Stimulated activated CD8-positive, alpha-beta memory T cell treated with anti-CD3 and anti-CD28 coated beads, Interleukin-15, amount 100 ng/mL, for 24 hours (primary cell): ENCODE results near the gene SLC2A1.

Source experiments
- DNase-seq: peaks from one replicate; pipeline ENCODE4 v3.0.0-alpha.2; 2020; ENCODE audit warnings: low read depth

SLC2A1 gene

GRCh38 chr1:42958488-42959319, at the start of gene SLC2A1:
Gene SLC2A1 (minus strand): TSS chr1:42958868. CDS start chr1:42958651, 217 bp downstream.
- peak; percentile 85 for DNase-seq

DNA sequence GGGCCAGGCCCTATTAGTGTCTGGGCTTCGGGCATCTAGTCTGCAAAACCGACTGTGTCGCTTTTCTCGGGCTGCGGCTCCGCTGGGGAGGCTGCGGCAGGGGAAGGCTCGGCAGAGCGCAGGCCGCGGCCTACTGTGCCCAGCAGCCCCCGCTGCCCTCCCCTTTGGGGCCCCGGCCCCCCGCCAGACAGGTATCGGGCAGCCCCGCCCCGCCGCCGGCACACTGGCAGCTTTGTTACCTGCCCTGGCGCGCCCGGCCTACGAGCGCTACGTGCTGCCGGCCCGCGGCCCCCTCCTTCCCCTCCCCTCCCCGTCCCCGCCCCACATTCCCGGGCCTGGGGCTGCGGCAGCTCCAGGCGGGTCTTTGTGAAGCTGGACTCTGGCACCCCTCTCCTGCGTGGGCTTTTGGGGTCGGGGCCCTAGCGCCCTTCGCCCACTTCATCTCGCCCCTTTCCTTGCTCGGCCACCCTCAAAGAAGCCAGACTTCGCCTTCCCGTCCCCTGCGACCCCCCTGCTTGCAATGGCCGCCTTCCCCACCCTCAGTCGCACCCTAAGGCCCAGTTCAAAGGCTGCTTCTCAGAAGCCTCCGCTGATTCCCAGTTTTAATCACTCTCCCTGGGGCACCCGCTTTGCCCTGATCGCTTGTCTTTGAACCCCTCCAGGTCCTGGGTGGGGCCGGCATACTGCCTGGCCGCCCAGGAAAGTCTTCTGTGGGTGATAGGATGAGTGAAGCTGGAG, 48.9 kb upstream of the SLC2A1 start:
- DNase-seq: no peak

- no peak for DNase-seq
Observed at GRCh38 chr1:43005460-43006361, 47.0 kb upstream of the SLC2A1 start.

- DNase-seq: no peak
Observed at GRCh38 chr1:43004587-43005459, 46.2 kb upstream of the SLC2A1 start.

DNA sequence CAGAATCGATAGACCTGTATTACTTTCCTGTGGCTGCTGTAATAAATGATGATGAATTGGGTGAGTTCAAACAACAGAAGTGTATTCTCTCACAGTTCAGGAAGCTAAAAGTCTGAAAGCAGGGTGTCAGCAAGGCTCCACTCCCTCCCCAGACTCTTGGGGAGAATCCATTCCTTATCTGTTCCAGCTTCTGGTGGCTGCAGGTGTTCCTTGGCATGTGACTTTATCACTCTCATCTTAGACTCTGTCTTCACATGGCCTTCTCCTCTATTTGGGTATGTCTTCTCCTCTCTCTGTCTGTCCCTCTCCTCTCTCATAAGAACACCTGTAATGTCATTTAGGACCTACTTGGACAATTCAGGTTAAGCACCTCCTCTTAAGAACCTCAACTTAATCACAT, 44.1 kb upstream of the SLC2A1 start:
- no peak for DNase-seq

DNA sequence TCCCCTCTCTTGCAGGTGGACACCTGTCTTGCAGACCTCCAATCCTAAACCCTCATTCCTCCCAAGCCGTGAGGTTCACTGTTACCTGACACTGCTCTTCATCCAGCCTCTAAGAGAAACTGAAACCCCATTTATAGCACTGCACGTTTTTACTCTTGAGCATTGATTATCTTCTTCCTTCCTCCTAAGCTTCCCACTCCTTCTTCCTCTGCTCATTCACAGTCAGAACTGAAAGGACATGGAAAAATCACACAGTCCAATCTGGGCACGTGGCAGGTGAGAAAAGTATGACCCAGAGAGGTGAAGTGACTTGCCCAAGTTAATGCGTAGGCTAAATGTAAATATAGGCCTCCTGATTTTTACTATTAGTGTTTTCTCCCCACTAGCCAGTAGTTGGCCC, 43.4 kb upstream of the SLC2A1 start:
- DNase-seq: no peak

DNA sequence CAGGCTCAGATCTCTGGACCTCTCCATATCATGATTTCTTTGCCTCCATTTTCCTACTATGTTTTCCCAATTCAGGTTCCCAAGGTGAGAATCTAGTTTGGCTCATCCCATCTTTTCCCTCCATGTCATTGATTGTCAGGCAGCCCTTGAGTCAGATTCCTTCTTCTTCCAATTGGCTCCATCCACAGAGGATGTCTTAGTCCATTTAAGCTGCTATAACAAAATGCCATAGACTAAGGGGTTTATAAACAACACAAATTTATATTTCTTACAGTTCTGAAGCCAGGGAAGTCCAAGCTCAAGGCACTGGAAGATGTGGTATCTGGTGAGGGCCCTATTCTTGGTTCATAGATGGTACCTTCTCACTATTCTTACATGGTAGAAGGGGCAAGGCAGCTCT, 42.8 kb upstream of the SLC2A1 start:
- no peak for DNase-seq

DNA sequence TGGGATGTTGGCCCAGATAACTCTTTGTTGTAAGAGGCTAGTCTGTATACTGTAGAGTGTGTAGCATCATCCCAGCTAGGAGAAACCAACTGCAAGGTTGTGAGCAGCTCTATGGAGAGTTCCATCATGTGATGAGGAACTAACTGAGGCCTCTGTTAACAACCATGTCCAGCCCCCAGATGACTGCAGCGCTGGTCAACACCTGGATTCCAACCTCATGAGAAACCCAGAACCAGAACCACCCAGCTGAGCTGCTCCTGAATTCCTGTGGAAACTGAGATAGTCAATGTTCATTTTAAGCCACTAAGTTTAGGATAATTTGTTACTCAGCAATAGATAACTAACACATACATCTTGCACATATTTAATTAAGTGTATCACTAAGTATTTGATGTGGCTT, 41.6 kb upstream of the SLC2A1 start:
- no peak for DNase-seq

DNA sequence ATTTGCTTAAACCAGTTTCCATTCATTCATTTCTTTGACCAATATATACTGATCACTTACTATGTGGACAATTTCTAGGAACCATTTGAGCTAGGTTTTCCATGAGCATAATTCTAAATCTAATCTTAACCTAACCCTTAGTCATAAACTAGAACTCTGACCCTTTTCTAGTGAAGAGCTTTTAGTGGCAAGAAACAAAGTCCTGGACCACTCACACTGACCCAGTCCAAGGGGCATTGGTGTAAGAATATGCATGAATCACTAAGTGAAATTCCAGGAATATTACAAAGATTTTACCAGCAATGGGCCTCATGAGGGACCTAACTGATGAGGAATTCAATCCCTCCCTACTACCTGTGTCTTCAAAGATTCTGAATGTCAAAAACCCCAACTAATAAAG, 40.6 kb upstream of the SLC2A1 start:
- DNase-seq: no peak

DNA sequence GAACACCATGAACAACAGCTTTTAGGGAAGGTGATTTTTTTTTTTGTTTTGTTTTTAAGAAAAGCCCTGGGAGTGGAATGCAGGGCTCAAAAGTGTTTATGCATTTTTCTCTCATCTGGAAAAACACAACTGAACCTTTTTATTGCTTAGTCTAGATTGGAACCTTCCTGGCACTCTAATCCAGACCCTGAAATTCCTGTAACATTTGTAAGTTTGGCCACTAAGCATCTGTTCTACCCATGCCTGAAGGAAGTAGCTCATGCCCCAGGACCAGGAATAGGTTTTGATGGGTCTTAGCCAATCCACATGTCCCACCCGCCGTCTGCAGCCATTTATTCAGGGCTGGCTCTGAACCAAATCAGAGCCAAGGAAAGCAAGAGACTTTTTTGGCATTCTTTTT, 39.7 kb upstream of the SLC2A1 start:
- no peak for DNase-seq

DNA sequence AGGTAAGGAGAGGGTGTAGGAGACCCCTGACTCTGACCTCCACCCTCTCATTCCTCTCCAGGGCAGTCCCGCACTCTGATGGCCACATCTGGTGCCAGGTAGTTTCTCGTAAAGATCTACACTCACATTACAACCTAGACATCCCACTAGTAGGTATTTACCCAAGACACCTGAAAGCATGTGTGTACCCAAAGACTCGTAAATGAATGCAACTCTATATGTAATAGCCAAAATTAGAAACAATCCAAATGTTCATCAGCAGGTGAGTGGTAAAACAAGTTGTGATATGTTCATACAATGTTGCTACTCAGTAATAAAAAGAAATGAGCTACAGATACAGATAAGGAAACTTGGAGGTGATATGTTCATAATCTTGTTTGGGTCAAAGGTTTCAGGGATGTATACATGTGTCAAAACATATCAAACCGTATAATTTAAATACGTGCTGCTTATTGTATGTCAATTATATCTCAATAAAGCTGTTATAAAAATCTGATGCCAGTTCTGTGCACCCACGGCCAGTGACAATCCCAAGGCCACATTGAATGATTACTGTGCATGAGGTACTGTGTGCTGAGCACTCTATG, 37.8 kb upstream of the SLC2A1 start:
- DNase-seq: no peak

DNA sequence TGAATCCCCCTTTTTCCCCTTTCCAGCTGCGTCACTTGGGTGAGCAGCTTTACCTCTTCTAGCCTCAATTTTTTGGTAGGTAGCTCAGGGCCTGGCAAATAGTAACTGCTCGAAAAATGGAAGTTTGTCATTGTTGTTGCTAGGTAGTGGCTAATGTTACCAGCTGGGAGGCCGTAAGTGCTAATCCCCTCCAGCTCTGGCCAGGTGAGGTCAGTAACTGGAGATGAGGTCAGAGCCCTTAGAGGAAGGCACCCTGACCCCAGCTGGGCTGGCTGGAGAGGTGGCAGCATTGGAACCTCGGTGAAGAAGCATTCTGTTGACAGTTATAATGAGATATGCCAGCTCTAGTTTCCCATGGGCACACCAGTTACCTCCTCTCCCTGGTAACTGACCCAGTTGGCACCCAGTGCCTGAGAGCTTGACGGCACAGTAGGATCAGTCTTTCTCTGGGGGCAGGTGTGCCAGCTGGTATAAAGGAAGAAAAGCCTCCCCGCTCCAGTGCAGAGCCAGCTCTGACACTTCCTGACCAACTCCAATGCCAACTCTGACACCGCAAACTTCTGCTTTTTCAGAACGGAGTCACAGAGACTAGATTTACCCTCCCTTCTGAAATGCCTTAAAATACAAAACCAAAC, 35.0 kb upstream of the SLC2A1 start:
- DNase-seq: no peak

- DNase-seq: no peak
Observed at GRCh38 chr1:42992054-42992571, 33.4 kb upstream of the SLC2A1 start.

- DNase-seq: no peak
Observed at GRCh38 chr1:42990757-42991346, 32.2 kb upstream of the SLC2A1 start.

GRCh38 chr1:42983693-42984092, 25.0 kb upstream of the SLC2A1 start:
- no peak for DNase-seq

GRCh38 chr1:42983253-42983652, 24.6 kb upstream of the SLC2A1 start:
- no peak for DNase-seq

DNA sequence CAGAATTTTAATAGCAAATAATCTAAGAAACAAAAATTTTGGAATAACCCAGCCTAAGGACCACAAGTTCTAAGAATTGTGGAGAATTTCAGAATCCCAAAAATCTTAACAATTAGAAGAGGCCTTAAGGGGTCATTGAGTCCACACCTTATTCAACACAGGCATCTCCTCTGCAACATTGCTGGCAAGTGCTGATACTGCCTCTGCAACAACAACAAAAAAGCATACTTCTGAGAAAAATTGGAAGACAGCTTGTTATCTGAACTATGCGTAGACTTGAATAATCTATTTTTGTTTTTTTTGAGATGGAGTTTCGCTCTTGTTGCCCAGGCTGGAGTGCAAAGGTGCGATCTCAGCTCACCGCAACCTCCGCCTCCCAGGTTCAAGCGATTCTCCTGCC, 24.0 kb upstream of the SLC2A1 start:
- DNase-seq: no peak

- DNase-seq: no peak
Observed at GRCh38 chr1:42981871-42982270, 23.2 kb upstream of the SLC2A1 start.

- no peak for DNase-seq
Observed at GRCh38 chr1:42981255-42981805, 22.7 kb upstream of the SLC2A1 start.
